NB4 (cell line): ENCODE data around the gene HUS1.
"Not testable (repeated sequence)": the region's sequence is repeated elsewhere in the genome, so short reads cannot be mapped to it uniquely, and the experiment has no call there.

Source experiments
- DNase-seq: peaks from one replicate; pipeline ENCODE4 v3.0.0; 2010; ENCODE audit warnings: low read depth
- H3K4me3 ChIP-seq: one replicate; pipeline ENCODE4 v1.5.1; 2011; ENCODE audit warnings: mild to moderate bottlenecking, low read depth, low read length, moderate library complexity
- CTCF ChIP-seq: IDR thresholded peaks from one replicate; pipeline ENCODE4 v1.5.1; 2012; ENCODE audit warnings: low read depth, low read length
- MYC ChIP-seq: IDR thresholded peaks from 2 replicates; pipeline ENCODE4 v1.6.1; 2011; ENCODE audit warnings: low read depth, low read length
- POLR2A ChIP-seq: IDR thresholded peaks from 2 replicates; pipeline ENCODE4 v1.6.1; 2011; ENCODE audit warnings: mild to moderate bottlenecking; ENCODE audit not compliant: insufficient read length; ENCODE audit errors: extremely low read depth
- TF ChIP-seq, protein P1 (sequence below): IDR thresholded peaks from 2 replicates; pipeline ENCODE4 v1.6.1; 2011; ENCODE audit warnings: low read depth, low read length

The HUS1 gene

DNA sequence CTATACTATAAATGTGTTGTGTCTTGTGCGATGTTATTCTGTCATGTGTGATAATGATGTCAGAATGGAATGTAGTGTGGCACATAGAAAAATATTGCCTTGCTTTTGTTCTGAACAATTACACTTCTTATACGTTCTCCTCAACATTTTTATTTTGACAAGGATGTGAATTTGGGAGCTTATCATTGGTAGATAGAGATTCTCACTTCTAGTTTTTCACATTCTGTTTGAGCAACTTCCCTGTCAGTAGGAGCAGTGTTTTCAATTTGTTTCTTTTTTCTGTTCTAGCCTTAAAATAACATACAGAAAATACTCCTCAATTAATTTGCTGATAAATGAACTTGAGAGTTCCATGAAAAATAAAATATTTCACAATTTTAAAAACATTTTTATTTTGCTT is 31.9 kb upstream of the HUS1 start:
- no peak for DNase-seq
- H3K4me3 ChIP-seq = no peak overlapping the region
- TF ChIP-seq MYC = no peak
- TF ChIP-seq CTCF = no peak
- TF ChIP-seq POLR2A = no peak
- TF ChIP-seq, protein P1, sequence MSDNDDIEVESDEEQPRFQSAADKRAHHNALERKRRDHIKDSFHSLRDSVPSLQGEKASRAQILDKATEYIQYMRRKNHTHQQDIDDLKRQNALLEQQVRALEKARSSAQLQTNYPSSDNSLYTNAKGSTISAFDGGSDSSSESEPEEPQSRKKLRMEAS = no peak

GRCh38 chr7:48009954-48010353 is 30.5 kb upstream of the HUS1 start:
- H3K4me3 ChIP-seq = no peak overlapping the region
- DNase-seq = no peak
- no peak for TF ChIP-seq CTCF
- TF ChIP-seq, protein P1 = no peak
- no peak for TF ChIP-seq POLR2A
- no peak for TF ChIP-seq MYC

DNA sequence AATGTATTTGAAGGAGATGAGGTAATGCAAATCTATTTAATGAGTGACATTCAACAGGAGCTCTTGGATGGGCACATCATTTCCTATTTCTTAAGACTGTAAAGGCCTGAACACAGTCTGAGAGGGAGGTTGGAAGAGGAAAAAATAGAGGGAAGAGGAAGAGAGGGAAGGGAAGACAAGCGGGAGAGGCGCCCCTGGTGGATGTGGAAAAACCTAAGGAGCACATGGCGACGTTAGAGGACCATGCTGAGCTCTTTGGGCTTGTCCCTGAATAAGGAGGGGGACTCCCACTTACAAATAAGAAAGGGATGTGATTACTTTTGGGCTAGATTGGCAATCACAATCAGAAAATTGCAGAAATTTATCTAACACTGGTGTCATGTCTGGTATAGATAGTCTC is 29.8 kb upstream of the HUS1 start:
- H3K4me3 ChIP-seq = no peak overlapping the region
- TF ChIP-seq, protein P1 = no peak
- no peak for TF ChIP-seq CTCF
- no peak for TF ChIP-seq POLR2A
- no peak for TF ChIP-seq MYC
- DNase-seq = no peak

- TF ChIP-seq POLR2A (no peak), MYC (no peak), CTCF (no peak)
- TF ChIP-seq, protein P1 = no peak
- no peak overlapping the region for H3K4me3 ChIP-seq
- DNase-seq = no peak
Observed at GRCh38 chr7:48006866-48007265, 27.5 kb upstream of the HUS1 start.

DNA sequence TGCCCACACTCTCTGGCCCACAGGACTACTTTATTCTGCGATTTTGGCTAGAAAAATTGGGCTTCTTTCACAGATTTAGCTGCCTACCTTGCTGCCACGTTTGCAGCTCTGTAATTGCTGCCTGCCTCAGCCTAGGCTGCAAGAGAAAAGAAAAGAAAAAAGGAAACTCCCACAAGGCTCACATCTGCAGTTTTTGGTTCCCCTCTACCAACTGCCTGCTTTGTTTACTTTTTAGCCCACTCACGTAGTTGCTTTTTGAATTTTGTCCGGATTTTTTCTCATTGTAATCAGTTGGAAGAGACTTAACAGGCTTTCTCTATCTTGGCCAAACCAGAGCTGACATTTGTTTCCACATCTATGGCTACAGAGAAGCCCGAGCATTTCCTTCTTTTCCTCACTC is 25.2 kb upstream of the HUS1 start:
- no peak overlapping the region for H3K4me3 ChIP-seq
- DNase-seq = no peak
- no peak for TF ChIP-seq POLR2A
- TF ChIP-seq, protein P1 = 0 out of 2 replicates have a peak, but pooled peaks have one; percentile 10

GRCh38 chr7:48004032-48004431 is 24.6 kb upstream of the HUS1 start:
- TF ChIP-seq CTCF = no peak
- no peak for TF ChIP-seq POLR2A
- no peak overlapping the region for H3K4me3 ChIP-seq
- no peak for DNase-seq

GRCh38 chr7:48000164-48000563 is 20.7 kb upstream of the HUS1 start:
- DNase-seq, H3K4me3 ChIP-seq: not testable (repeated sequence)
